Psoas muscle (tissue), 8 donors: Measurements from ENCODE around the gene ADAMTS16. TPM values are rescaled to one million over a fixed set of nuclear protein-coding genes. Genes with fewer than 3 reads are reported as not detected.

ENCODE experiments used
- ATAC-seq, 4 donors: fragments of 200-7000 bp; cut with Tn5 transposase; one replicate each; pipeline ENCODE4 v1.9.1; 2020; ENCODE audit warnings: moderate library complexity in 3 of 4, mild to moderate bottlenecking in 2 of 4
- DNase-seq, 2 donors: peaks; one replicate each; pipeline ENCODE4 v3.0.0-alpha.2; 2020
- H3K27ac ChIP-seq: fragments of 200-600 bp; one replicate; pipeline ENCODE4 v1.8.0; 2022
- H3K27me3 ChIP-seq, 3 donors: fragments of 200-600 bp in 1 of 3; one replicate each; pipeline versions ENCODE4 v1.6.1 to v1.8.0; 2013 to 2022; ENCODE audit warnings: low read length in 2 of 3, mild to moderate bottlenecking in 2 of 3, moderate library complexity in 1 of 3; ENCODE audit not compliant: insufficient read depth in 3 of 3
- H3K36me3 ChIP-seq, 2 donors: fragments of 200-600 bp in 1 of 2; one replicate each; pipeline versions ENCODE4 v1.6.1 to v1.8.0; 2013 to 2022; ENCODE audit warnings: low read depth in 1 of 2, mild to moderate bottlenecking in 1 of 2, moderate library complexity in 1 of 2; ENCODE audit not compliant: insufficient read depth in 1 of 2
- H3K4me1 ChIP-seq: fragments of 200-600 bp; one replicate; pipeline ENCODE4 v1.8.0; 2022
- H3K4me3 ChIP-seq: fragments of 200-600 bp; one replicate; pipeline ENCODE4 v1.8.0; 2022; ENCODE audit warnings: mild to moderate bottlenecking
- H3K9me3 ChIP-seq: fragments of 200-600 bp; one replicate; pipeline ENCODE4 v1.8.0; 2022
- CTCF ChIP-seq: fragments of 200-600 bp; IDR thresholded peaks from one replicate; pipeline ENCODE4 v1.8.0; 2022; ENCODE audit warnings: antibody characterized with exemption
- WGBS, 3 donors: extraction: QIAGEN DNeasy Blood & Tissue Kit; methylation state at CpG; one replicate each; pipeline versions ENCODE4 v1.1.6 to v1.1.7; 2013; 5-methylcytosine and 5-hydroxymethylcytosine counted together
- intact Hi-C, 2 donors: fragments of 100-400 bp; cut with DNase I; formaldehyde crosslinking; loops; one replicate each; pipeline versions ENCODE4 v1.11.0 to v1.14.2; 2022
- polyA plus RNA-seq, 3 donors: library from polyadenylated mRNA; stranded (reverse); fragments of 200-250 nt; gene quantifications; one replicate each; pipeline ENCODE4 v1.2.3, GENCODE V29; 2013
- total RNA-seq, 4 donors: library from RNA; stranded (reverse); fragmentation: NEBNext Ultra II Directional in 2 of 4; extraction: Animal tissue kit (Norgen Biotek cat#: 25700) in 2 of 4; gene quantifications; one replicate each; pipeline versions ENCODE4 v1.2.1 to v1.2.4, GENCODE V29; 2021 to 2023
- donor health status: healthy with polysubstance abuse.
- donor health status: DM: no; HTN: no; CAD: no; lungs with moderate emphysema.
- donor health status: Bipolar disorder and iron deficiency.
- donor health status: healthy.
- donor health status: DM: yes; HTN: yes; CAD: no.
- donor health status: DM: no; HTN: no; CAD: no.
- donor health status: DM: no; HTN: no; CAD: no.
- donor health status: DM: yes; HTN: yes; CAD: no.

Gene ADAMTS16
- total and polyA plus RNA-seq, 7 donors = 0.01 to 0.27 (median 0.06) TPM; not detected in 1

- ATAC-seq (no peak), DNase-seq (no peak)
- WGBS, 3 donors = 93 to 97% (median 96%) methylated on average over 9 of the region's 9 CpGs
- Histone ChIP-seq H3K4me3 (no peak overlapping the region), H3K27me3 (no peaks in the 10 kb centered on the region), H3K4me1 (no peaks in the 10 kb centered on the region), H3K27ac (no peak overlapping the region), H3K36me3 (no peaks in the 10 kb centered on the region), H3K9me3 (no peaks in the 10 kb centered on the region)
- no peak for TF ChIP-seq CTCF
- intact Hi-C loops = no loop called here
Measured at GRCh38 chr5:5270161-5270560, 130.0 kb downstream of the ADAMTS16 start.

GRCh38 chr5:5270958-5271785 lies 131.0 kb downstream of the ADAMTS16 start:
- Histone ChIP-seq H3K4me1 (no peaks in the 10 kb centered on the region), H3K27ac (no peak overlapping the region), H3K36me3 (no peaks in the 10 kb centered on the region), H3K9me3 (no peaks in the 10 kb centered on the region), H3K27me3 (no peaks in the 10 kb centered on the region), H3K4me3 (peak overlapping the region; percentile 25)
- DNase-seq = peak; percentile 58 to 73
- no peak for TF ChIP-seq CTCF
- intact Hi-C loops = no loop called here
- peak in 2 of 4 donors; percentile 61 to 65 for ATAC-seq
- WGBS, 3 donors = 55 to 68% (median 61%) methylated on average over 18 of the region's 18 CpGs

- no peak for ATAC-seq
- WGBS, 3 donors = 70 to 74% (median 73%) methylated on average over 9 of the region's 9 CpGs
- intact Hi-C loops = no loop called here
Measured at GRCh38 chr5:5271786-5272321, 131.7 kb downstream of the ADAMTS16 start.

GRCh38 chr5:5273398-5273797 lies 133.3 kb downstream of the ADAMTS16 start:
- Histone ChIP-seq H3K36me3 (no peaks in the 10 kb centered on the region), H3K27me3 (no peaks in the 10 kb centered on the region), H3K9me3 (no peaks in the 10 kb centered on the region), H3K4me1 (no peaks in the 10 kb centered on the region), H3K4me3 (no peak overlapping the region), H3K27ac (no peak overlapping the region)
- intact Hi-C loops = no loop called here
- TF ChIP-seq CTCF = no peak
- DNase-seq = no peak
- WGBS, 3 donors = 93 to 98% (median 94%) methylated on average over 3 of the region's 3 CpGs
- ATAC-seq = no peak

More at GRCh38 chr5:5271786-5272321, 131.7 kb downstream of the ADAMTS16 start:
- TF ChIP-seq CTCF = no peak
- H3K27ac ChIP-seq = no peak overlapping the region
- no peaks in the 10 kb centered on the region for H3K9me3 ChIP-seq
- DNase-seq = no peak
- H3K4me1 ChIP-seq = no peaks in the 10 kb centered on the region
- no peak overlapping the region for H3K4me3 ChIP-seq
- no peaks in the 10 kb centered on the region for H3K27me3 ChIP-seq
- H3K36me3 ChIP-seq = no peaks in the 10 kb centered on the region
